Panc1 (cell line): ENCODE data around the gene RNF38.

Source experiments
- CTCF ChIP-seq: fragments of 450-650 bp; IDR thresholded peaks from 2 replicates; pipeline ENCODE4 v1.5.1; 2017; ENCODE audit warnings: mild to moderate bottlenecking
- POLR2AphosphoS5 ChIP-seq: IDR thresholded peaks from 2 replicates; pipeline ENCODE4 v1.6.1; 2012; ENCODE audit warnings: mild to moderate bottlenecking, low read depth, low read length, moderate library complexity
- REST ChIP-seq, 2 experiments: IDR thresholded peaks; 2 replicates each; pipeline ENCODE4 v1.6.1; 2011 to 2012; ENCODE audit warnings: low read depth in 2 of 2, control low read depth in 1 of 2, low read length in 1 of 2, mild to moderate bottlenecking in 1 of 2, moderate library complexity in 1 of 2; ENCODE audit not compliant: insufficient read depth in 1 of 2
- SIN3A ChIP-seq: IDR thresholded peaks from 2 replicates; pipeline ENCODE4 v1.6.1; 2012; ENCODE audit warnings: low read depth, mild to moderate bottlenecking, low read length, moderate library complexity, borderline replicate concordance; ENCODE audit not compliant: insufficient read depth
- TCF7L2 ChIP-seq: IDR thresholded peaks from 2 replicates; pipeline ENCODE4 v1.6.1; 2011; ENCODE audit warnings: mild to moderate bottlenecking, low read depth, low read length, inconsistent platforms

- no peak for TF ChIP-seq CTCF
- TF ChIP-seq POLR2AphosphoS5 = no peak
- no peak for TF ChIP-seq TCF7L2
- no peak for TF ChIP-seq REST (IDR thresholded peaks at IDR 0.05; ENCODE audit: insufficient read depth in 1 of 2, low read depth in 2 of 2, low read length in 1 of 2)
- TF ChIP-seq SIN3A = no peak
These were observed 41.9 kb upstream of the RNF38 start for GRCh38 chr9:36441966-36442365.
